ENCODE data around the gene CENPK.

The CENPK gene

DNA sequence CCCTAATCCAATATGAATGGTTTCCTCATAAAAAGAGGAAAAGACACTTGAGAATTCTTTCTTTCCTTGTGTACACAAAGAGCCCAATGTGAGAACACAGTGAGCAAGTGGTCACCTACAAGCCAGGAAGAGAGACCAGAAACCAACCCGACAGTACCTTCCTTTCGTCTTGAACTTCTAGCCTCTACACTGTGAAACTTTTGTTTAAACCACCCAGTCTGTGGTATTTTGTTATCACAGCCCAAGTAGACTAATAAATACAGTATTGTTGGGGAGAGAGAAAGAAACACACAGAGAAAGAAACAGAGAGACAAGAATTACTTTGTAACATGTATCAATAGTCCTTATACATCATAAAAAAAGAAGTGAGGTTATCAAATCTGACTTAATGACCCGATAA, 37.2 kb downstream of the CENPK start:
- Histone ChIP-seq H3K4me3 (ENCODE audit: insufficient read depth, low read length, poor library complexity, severe bottlenecking) (no peak overlapping the region), H4K20me1 (ENCODE audit: low read depth, low read length) (no peaks in the 10 kb centered on the region), H3K9ac (ENCODE audit: low read length) (no peak overlapping the region), H3K9me3 (ENCODE audit: insufficient read depth, low read length) (no peaks in the 10 kb centered on the region), H3K79me2 (ENCODE audit: insufficient read depth, low read length) (no peaks in the 10 kb centered on the region), H3F3A (ENCODE audit: insufficient read depth) (peaks cover 5% of the 10 kb centered on the region; the same call in 1 of the 2 replicates), H2AFZ (ENCODE audit: low read depth, low read length, severe bottlenecking) (no peak overlapping the region), H3K4me2 (ENCODE audit: low read depth, low read length, poor library complexity, severe bottlenecking) (no peak overlapping the region), H3K27me3 (ENCODE audit: low read length) (no peaks in the 10 kb centered on the region), H3K36me3 (ENCODE audit: low read length) (peaks cover 50% of the 10 kb centered on the region; the same call in 1 of the 2 replicates), H3K27ac (ENCODE audit: low read depth, low read length) (no peak overlapping the region), H3K9me2 (replicated peaks; ENCODE audit: insufficient read depth, low read length) (no peaks in the 10 kb centered on the region)
- no peak for TF ChIP-seq EZH2phosphoT487 (conservative IDR thresholded peaks at IDR 0.05; ENCODE audit: low read length)
- TF ChIP-seq, protein P1, sequence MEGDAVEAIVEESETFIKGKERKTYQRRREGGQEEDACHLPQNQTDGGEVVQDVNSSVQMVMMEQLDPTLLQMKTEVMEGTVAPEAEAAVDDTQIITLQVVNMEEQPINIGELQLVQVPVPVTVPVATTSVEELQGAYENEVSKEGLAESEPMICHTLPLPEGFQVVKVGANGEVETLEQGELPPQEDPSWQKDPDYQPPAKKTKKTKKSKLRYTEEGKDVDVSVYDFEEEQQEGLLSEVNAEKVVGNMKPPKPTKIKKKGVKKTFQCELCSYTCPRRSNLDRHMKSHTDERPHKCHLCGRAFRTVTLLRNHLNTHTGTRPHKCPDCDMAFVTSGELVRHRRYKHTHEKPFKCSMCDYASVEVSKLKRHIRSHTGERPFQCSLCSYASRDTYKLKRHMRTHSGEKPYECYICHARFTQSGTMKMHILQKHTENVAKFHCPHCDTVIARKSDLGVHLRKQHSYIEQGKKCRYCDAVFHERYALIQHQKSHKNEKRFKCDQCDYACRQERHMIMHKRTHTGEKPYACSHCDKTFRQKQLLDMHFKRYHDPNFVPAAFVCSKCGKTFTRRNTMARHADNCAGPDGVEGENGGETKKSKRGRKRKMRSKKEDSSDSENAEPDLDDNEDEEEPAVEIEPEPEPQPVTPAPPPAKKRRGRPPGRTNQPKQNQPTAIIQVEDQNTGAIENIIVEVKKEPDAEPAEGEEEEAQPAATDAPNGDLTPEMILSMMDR (IDR thresholded peaks at IDR 0.05; ENCODE audit: insufficient read depth, low read length, poor library complexity, severe bottlenecking), result no peak

DNA sequence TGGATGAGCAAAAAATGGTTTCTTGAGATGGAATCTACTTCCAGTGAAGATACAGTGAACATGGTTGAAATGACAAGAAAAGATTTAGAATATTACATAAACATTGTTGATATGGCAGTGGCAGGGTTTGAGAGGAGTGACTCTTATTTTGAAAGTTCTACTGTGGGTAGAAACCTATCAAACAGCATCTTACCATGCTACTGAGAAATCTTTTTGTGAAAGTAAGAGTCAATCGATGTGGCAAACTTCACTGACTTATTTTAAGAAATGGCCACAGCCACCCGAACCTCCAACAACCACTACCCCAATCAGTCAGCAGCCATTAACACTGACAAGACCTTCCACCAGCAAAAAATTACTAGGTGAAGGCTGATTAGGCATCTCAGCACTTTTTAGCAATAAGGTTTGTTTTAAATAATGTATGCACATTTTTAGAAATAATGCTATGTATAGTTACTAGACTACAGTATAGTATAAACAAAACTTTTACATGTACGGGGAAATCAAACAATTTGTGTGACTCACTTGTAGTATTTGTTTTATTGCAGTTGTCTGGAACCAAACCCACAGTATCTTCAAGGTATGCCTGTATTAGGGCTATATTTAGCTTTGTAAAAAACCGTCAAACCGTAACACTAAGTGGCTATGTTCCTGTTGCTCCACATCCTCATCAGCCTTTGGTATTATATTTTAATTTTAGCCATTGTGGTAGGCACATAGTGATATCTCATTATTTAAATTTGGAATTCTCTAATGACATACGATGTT, 50.6 kb downstream of the CENPK start:
- no peaks in the 10 kb centered on the region for H3K9me2 ChIP-seq (replicated peaks; ENCODE audit: insufficient read depth, low read length)
- no peaks in the 10 kb centered on the region for H4K20me1 ChIP-seq (ENCODE audit: low read depth, low read length)
- H3K4me3 ChIP-seq (ENCODE audit: insufficient read depth, low read length, poor library complexity, severe bottlenecking), result no peak overlapping the region
- no peaks in the 10 kb centered on the region for H3K9me3 ChIP-seq (ENCODE audit: insufficient read depth, low read length)
- no peak overlapping the region for H3K9ac ChIP-seq (ENCODE audit: low read length)
- H3K79me2 ChIP-seq (ENCODE audit: insufficient read depth, low read length), result no peaks in the 10 kb centered on the region
- H3F3A ChIP-seq (ENCODE audit: insufficient read depth), result no peaks in the 10 kb centered on the region
- H3K36me3 ChIP-seq (ENCODE audit: low read length), result peaks cover 1% of the 10 kb centered on the region; the same call in 1 of the 2 replicates
- no peaks in the 10 kb centered on the region for H3K27me3 ChIP-seq (ENCODE audit: low read length)
- H3K4me2 ChIP-seq (ENCODE audit: low read depth, low read length, poor library complexity, severe bottlenecking), result no peak overlapping the region
- H3K27ac ChIP-seq (ENCODE audit: low read depth, low read length), result no peak overlapping the region
- no peak overlapping the region for H2AFZ ChIP-seq (ENCODE audit: low read depth, low read length, severe bottlenecking)
- no peak for TF ChIP-seq EZH2phosphoT487 (conservative IDR thresholded peaks at IDR 0.05; ENCODE audit: low read length)
- TF ChIP-seq, protein P1 (IDR thresholded peaks at IDR 0.05; ENCODE audit: insufficient read depth, low read length, poor library complexity, severe bottlenecking), result no peak

DNA sequence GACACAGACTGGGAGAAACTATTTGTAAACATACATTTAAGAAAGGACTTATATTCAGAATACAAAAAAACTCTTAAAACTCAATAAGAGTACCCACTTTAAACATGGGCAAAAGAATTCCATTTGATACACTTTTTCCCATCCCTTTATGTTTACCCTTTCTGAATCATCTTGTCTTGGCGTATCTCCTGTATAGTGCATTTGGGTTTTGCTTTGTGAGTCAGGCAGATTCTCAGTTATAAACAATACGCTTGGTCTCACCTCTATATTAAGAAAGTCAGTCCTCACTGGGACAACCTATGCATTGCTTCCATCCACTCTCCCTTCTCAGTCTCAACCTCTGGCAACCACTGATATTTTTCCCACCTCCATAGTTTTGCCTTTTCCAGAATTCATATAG, 54.0 kb downstream of the CENPK start:
- H2AFZ ChIP-seq (ENCODE audit: low read depth, low read length, severe bottlenecking), result no peak overlapping the region
- no peaks in the 10 kb centered on the region for H3K27me3 ChIP-seq (ENCODE audit: low read length)
- no peaks in the 10 kb centered on the region for H3K9me2 ChIP-seq (replicated peaks; ENCODE audit: insufficient read depth, low read length)
- 0 out of 2 replicates have a peak, but pooled peaks cover 3% of the 10 kb centered on the region for H3K36me3 ChIP-seq (ENCODE audit: low read length)
- H3K9ac ChIP-seq (ENCODE audit: low read length), result no peak overlapping the region
- no peak overlapping the region for H3K4me2 ChIP-seq (ENCODE audit: low read depth, low read length, poor library complexity, severe bottlenecking)
- H3K9me3 ChIP-seq (ENCODE audit: insufficient read depth, low read length), result no peaks in the 10 kb centered on the region
- no peaks in the 10 kb centered on the region for H4K20me1 ChIP-seq (ENCODE audit: low read depth, low read length)
- no peak overlapping the region for H3K27ac ChIP-seq (ENCODE audit: low read depth, low read length)
- no peaks in the 10 kb centered on the region for H3F3A ChIP-seq (ENCODE audit: insufficient read depth)
- TF ChIP-seq, protein P1 (IDR thresholded peaks at IDR 0.05; ENCODE audit: insufficient read depth, low read length, poor library complexity, severe bottlenecking), result no peak
- no peak for TF ChIP-seq EZH2phosphoT487 (conservative IDR thresholded peaks at IDR 0.05; ENCODE audit: low read length)
- no peak overlapping the region for H3K4me3 ChIP-seq (ENCODE audit: insufficient read depth, low read length, poor library complexity, severe bottlenecking)
- no peaks in the 10 kb centered on the region for H3K79me2 ChIP-seq (ENCODE audit: insufficient read depth, low read length)

All from SU-DHL-6 (cell line).